Thyroid gland (tissue), 4 donors: ENCODE results near the gene ARL2BP. TPM values are rescaled to one million over a fixed set of nuclear protein-coding genes. Genes with fewer than 3 reads are reported as not detected.

Source experiments
- DNase-seq, 2 donors: peaks; one replicate each; pipeline ENCODE4 v3.0.0-alpha.2; 2019
- H3K27ac ChIP-seq, 3 donors: fragments of 200-600 bp; sonication (generic); 1 replicate in 2 of 3; 2 replicates in 1 of 3; pipeline ENCODE4 v1.5.1; 2016 to 2019; ENCODE audit warnings: mild to moderate bottlenecking in 1 of 3, moderate library complexity in 1 of 3
- H3K27me3 ChIP-seq: fragments of 200-600 bp; sonication (generic); one replicate; pipeline ENCODE4 v1.5.1; 2019
- H3K36me3 ChIP-seq, 2 donors: fragments of 200-600 bp; sonication (generic); one replicate each; pipeline ENCODE4 v1.5.1; 2016 to 2019
- H3K4me1 ChIP-seq, 2 donors: fragments of 200-600 bp; sonication (generic); one replicate each; pipeline ENCODE4 v1.5.1; 2017 to 2019
- H3K4me3 ChIP-seq, 3 donors: fragments of 200-600 bp; sonication (generic); replicated peaks in 1 of 3; 1 replicate in 2 of 3; 2 replicates in 1 of 3; pipeline ENCODE4 v1.5.1; 2016; ENCODE audit warnings: mild to moderate bottlenecking in 1 of 3
- H3K9me3 ChIP-seq: fragments of 200-600 bp; sonication (generic); one replicate; pipeline ENCODE4 v1.5.1; 2017
- CTCF ChIP-seq, 6 experiments: fragments of 200-600 bp in 3 of 6; fragments of 450-650 bp in 3 of 6; sonication (generic) in 3 of 6; IDR thresholded peaks; one replicate each; pipeline ENCODE4 v1.5.1; 2016 to 2019; ENCODE audit warnings: antibody characterized with exemption in 6 of 6, mild to moderate bottlenecking in 2 of 6, inconsistent platforms in 1 of 6, moderate library complexity in 1 of 6
- POLR2A ChIP-seq, 2 donors: fragments of 450-650 bp; IDR thresholded peaks; one replicate each; pipeline ENCODE4 v1.6.1; 2017; ENCODE audit warnings: antibody characterized with exemption in 2 of 2, mild to moderate bottlenecking in 2 of 2, moderate library complexity in 1 of 2
- WGBS, 2 donors: methylation state at CpG; one replicate each; pipeline ENCODE4 v1.1.5; 2017; 5-methylcytosine and 5-hydroxymethylcytosine counted together
- intact Hi-C: fragments of 100-400 bp; cut with DNase I; formaldehyde crosslinking; loops from one replicate; pipeline ENCODE4 v1.15.1; 2023
- total RNA-seq, 4 donors: library from RNA; depleted of rRNA; stranded (reverse); fragments of >200 nt; gene quantifications; one replicate each; pipeline ENCODE4 v1.2.3, GENCODE V29; 2016

The ARL2BP gene
- total RNA-seq, 4 donors from 2014 or later = 51.2 to 68.9 (median 60.0) TPM

GRCh38 chr16:57276596-57276995, 31.5 kb downstream of the ARL2BP start:
- no peak for DNase-seq
- TF ChIP-seq CTCF (IDR thresholded peaks at IDR 0.05) (no peak), POLR2A (IDR thresholded peaks at IDR 0.05) (no peak)
- 73 to 82% methylated on average over 5 of the region's 5 CpGs for WGBS, 2 donors
- Histone ChIP-seq H3K27ac (no peak overlapping the region), H3K27me3 (no peaks in the 10 kb centered on the region), H3K4me1 (peaks cover 0 to 7% of the 10 kb centered on the region in 2 donors), H3K36me3 (no peaks in the 10 kb centered on the region), H3K4me3 (no peak overlapping the region), H3K9me3 (no peaks in the 10 kb centered on the region)
- intact Hi-C loops = no loop called here

GRCh38 chr16:57277586-57277985, 32.5 kb downstream of the ARL2BP start:
- Histone ChIP-seq H3K36me3 (no peaks in the 10 kb centered on the region), H3K4me3 (no peak overlapping the region), H3K9me3 (no peaks in the 10 kb centered on the region), H3K4me1 (peaks cover 3 to 11% of the 10 kb centered on the region in 2 donors), H3K27me3 (no peaks in the 10 kb centered on the region), H3K27ac (no peak overlapping the region)
- intact Hi-C loops = no loop called here
- no peak for DNase-seq
- 81 to 88% methylated on average over 1 of the region's 1 CpG for WGBS, 2 donors
- no peak for TF ChIP-seq POLR2A (IDR thresholded peaks at IDR 0.05)
- no peak for TF ChIP-seq CTCF (IDR thresholded peaks at IDR 0.05)

- H3K27ac ChIP-seq = no peak overlapping the region
- no peak overlapping the region for H3K4me3 ChIP-seq
- H3K4me1 ChIP-seq = peaks cover 11 to 20% of the 10 kb centered on the region in 2 donors
- WGBS, 2 donors = 89 to 92% methylated on average over 3 to 4 of the region's 4 CpGs
- no peaks in the 10 kb centered on the region for H3K36me3 ChIP-seq
- intact Hi-C loops = no loop called here
- no peaks in the 10 kb centered on the region for H3K9me3 ChIP-seq
- no peak for TF ChIP-seq POLR2A (IDR thresholded peaks at IDR 0.05)
- TF ChIP-seq CTCF (IDR thresholded peaks at IDR 0.05) = no peak
- H3K27me3 ChIP-seq = no peaks in the 10 kb centered on the region
- DNase-seq = no peak
These were observed 33.4 kb downstream of the ARL2BP start for GRCh38 chr16:57278494-57278893.

GRCh38 chr16:57279780-57280638, 35.0 kb downstream of the ARL2BP start:
- Histone ChIP-seq H3K27me3 (no peaks in the 10 kb centered on the region), H3K36me3 (no peaks in the 10 kb centered on the region), H3K4me3 (no peak overlapping the region), H3K4me1 (peaks cover 16 to 32% of the 10 kb centered on the region in 2 donors), H3K27ac (no peak overlapping the region), H3K9me3 (no peaks in the 10 kb centered on the region)
- 73 to 84% methylated on average over 7 of the region's 7 CpGs for WGBS, 2 donors
- DNase-seq = no peak
- intact Hi-C loops = no loop called here
- no peak for TF ChIP-seq POLR2A (IDR thresholded peaks at IDR 0.05)
- TF ChIP-seq CTCF (IDR thresholded peaks at IDR 0.05) = no peak

- 89 to 100% methylated on average over 3 of the region's 3 CpGs for WGBS, 2 donors
- TF ChIP-seq CTCF (IDR thresholded peaks at IDR 0.05) (no peak), POLR2A (IDR thresholded peaks at IDR 0.05) (no peak)
- Histone ChIP-seq H3K4me3 (no peak overlapping the region), H3K9me3 (no peaks in the 10 kb centered on the region), H3K27ac (no peak overlapping the region), H3K27me3 (no peaks in the 10 kb centered on the region), H3K36me3 (no peaks in the 10 kb centered on the region), H3K4me1 (peaks cover 16 to 34% of the 10 kb centered on the region in 2 donors)
- intact Hi-C loops = no loop called here
- no peak for DNase-seq
These were observed 36.7 kb downstream of the ARL2BP start for GRCh38 chr16:57281791-57282190.
